GM19238 (cell line): ENCODE measurements around the gene KCNAB2.
A peak's percentile ranks its signal among the peaks of the same experiment; 100 is the strongest.

Experiments used
- DNase-seq: peaks from one replicate; pipeline ENCODE4 v3.0.0; 2011; ENCODE audit warnings: low spot score; ENCODE audit not compliant: insufficient read length

KCNAB2 gene

DNA sequence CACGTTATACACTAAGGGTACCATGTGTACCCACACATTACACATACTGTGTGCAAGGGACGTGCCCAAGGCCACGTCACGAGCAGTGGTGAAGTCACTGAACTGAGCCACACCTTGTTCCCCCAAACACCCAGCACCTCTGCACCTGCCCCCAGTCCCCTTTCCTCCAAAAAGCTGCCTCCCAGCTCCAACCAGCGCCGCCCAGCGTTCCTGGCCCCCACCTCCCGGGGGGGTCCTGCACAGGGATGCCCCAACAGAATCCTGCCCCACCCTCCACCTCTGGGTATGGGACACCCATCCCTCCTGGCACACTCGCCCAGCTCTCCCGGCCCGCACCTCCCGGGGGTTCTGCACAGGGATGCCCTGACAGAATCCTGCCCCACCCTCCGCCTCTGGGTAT lies 80.3 kb downstream of the KCNAB2 start:
- no peak for DNase-seq

GRCh38 chr1:6126521-6127067 lies 80.9 kb downstream of the KCNAB2 start:
- no peak for DNase-seq

DNA sequence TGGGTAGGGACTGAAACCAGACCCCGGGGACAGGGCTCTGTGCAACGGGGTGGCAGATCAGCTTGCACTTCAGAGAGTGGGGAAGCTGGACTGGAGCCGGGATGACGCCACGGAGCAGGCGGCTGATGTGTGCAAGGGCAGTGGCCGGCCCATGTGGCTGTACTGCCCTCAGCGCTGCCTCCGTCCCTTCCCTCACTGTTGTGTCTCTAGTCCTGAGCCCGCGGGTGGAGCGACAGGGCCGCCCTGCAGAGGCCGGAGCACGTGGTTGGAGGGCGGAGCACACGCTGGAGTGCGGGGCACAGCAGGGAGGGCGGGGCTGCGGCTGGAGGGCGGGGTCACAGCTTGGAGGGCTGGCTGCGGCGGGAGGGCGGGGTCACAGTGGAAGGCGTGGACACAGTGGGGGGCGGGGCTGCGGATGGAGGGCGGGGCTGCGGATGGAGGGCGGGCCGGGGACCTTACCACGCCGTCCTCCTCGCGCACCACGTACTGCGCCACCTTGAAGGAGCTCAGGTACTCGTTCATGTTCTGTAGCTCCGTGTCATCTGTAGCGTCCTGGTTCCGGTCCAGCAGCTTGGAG lies 82.0 kb downstream of the KCNAB2 start:
- no peak for DNase-seq

DNA sequence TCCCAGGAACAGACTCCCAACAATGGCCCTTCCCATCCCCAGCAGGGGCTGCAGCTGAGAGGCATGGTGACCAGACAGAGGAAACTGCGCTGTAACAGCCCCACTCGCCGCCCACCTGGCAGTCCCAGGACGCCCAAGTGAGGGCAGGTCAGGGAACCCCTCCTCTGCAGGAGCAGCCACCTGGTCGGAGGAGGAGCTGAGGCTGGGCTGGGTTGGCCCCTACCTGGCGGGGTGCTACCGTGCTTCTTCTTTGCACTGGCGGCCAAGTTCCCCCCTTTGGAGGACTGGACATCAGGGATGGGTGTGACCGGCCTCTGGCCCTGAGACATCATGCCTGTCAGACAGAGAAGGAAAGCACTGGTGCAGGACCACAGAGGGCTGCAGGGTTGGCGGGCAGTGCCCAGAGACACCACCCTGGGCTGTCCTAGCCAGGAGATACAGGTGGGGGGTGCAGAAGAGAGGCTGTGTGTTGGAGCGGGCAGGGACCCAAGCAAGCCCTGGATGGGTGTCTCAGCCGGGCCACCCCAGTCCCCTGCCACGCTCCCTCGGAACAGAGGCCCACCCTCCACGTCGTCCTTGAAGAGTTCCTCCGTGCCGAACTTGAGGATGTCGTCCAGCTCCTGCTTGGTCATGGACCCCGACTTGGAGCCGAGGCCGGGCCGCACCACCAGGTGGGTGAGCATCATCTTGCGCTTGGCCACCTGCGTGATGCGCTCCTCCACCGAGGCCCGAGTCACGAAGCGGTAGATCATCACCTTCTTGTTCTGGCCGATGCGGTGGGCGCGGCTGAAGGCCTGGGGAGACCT lies 82.8 kb downstream of the KCNAB2 start:
- no peak for DNase-seq

DNA sequence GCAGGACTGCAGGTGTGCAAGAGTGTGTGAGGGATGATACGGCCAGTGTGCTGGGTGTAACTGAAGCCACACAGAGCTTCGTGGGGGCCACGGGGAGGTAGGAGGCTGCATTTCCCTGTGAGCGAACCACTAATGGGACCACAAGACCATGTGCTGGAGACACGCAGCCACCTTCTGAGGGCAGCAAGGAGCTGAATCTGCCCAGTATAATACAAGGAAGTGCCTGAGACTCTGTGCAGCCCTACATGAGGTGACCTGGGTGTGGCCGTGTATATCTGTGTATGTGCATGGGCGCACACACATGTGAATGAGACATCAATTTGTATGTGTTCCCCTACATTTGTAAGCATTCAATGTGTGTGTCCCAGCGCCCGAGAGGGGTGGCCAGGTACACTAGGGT lies 83.6 kb downstream of the KCNAB2 start:
- DNase-seq, result no peak

GRCh38 chr1:6130036-6130435 lies 84.3 kb downstream of the KCNAB2 start:
- no peak for DNase-seq

GRCh38 chr1:6130596-6130995 lies 84.9 kb downstream of the KCNAB2 start:
- no peak for DNase-seq

DNA sequence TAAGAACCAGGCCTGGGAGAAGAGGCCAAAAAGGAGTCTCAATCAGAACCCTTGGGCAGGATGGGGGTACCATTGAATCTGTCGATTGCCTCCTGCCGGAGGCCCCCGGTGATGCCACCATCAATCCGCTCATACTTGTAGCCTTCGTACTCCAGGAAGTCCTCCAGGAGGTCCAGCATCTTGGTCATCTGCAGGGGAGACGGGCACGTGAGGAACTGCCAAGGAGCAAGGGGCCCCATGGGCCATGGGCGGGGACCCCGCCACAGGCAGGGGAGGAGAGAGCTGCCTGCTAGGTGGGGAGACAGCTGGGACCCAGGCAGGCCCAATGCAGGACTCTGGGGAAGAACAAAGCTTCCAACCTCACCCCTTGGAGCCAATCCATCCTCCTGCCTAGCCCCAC lies 85.9 kb downstream of the KCNAB2 start:
- DNase-seq, result no peak

GRCh38 chr1:6133146-6133895 lies 87.6 kb downstream of the KCNAB2 start:
- no peak for DNase-seq

- no peak for DNase-seq
Measured at GRCh38 chr1:6134206-6134605, 88.5 kb downstream of the KCNAB2 start.

- no peak for DNase-seq
Measured at GRCh38 chr1:6134741-6135510, 89.2 kb downstream of the KCNAB2 start.

DNA sequence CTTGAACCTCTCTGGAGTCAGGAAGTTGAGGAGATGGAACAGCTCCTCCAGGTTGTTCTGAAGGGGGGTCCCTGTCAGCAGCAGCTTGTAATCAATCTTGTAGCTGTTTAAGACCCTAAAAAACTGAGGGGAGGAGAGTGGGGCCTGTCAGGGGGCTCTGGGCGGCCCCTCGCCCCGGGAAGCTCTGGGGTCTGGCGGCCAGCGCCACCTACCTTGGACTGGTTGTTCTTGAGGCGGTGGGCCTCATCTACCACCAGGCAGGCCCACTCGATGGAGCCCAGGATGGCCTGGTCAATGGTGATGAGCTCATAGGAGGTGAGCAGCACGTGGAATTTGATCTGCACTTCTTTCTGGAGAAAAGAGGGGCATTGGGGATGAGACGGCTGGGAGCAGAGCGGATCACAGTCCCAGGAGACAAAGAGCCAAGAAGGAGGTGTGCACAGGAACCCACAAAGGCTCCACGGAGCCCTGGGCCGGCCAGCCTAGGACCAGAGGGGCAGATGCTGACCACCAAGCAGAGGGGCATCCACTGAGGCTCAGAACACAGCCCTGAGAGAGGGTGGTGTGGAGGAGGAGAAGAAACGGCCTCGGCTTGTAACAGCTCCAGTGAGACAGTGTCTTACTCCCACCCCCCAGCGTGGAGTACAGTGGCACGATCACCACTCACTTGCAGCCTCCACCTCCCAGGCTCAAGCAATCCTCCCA lies 91.0 kb downstream of the KCNAB2 start:
- no peak for DNase-seq

GRCh38 chr1:6137758-6138157 lies 92.1 kb downstream of the KCNAB2 start:
- no peak for DNase-seq

- no peak for DNase-seq
Measured at GRCh38 chr1:6140413-6140812, 94.7 kb downstream of the KCNAB2 start.

DNA sequence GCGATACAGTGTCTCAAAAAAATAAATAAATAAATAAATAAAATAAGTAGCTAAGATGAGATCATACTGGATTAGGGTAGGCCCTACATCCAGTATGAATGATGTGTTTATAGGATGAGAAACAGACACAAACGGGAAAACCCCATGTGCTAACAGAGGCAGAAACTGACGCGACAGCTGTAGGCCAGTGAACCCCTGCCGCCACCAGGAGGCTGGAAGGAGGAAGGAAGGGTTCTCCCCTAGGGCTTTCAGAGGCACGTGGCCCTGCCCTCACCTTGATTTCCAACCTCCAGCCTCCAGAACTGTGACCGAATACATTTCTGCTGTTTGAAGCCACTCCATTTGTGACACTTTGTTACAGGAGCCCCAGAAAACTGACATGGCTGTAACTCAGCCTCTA lies 95.9 kb downstream of the KCNAB2 start:
- DNase-seq, result peak; percentile 44

DNA sequence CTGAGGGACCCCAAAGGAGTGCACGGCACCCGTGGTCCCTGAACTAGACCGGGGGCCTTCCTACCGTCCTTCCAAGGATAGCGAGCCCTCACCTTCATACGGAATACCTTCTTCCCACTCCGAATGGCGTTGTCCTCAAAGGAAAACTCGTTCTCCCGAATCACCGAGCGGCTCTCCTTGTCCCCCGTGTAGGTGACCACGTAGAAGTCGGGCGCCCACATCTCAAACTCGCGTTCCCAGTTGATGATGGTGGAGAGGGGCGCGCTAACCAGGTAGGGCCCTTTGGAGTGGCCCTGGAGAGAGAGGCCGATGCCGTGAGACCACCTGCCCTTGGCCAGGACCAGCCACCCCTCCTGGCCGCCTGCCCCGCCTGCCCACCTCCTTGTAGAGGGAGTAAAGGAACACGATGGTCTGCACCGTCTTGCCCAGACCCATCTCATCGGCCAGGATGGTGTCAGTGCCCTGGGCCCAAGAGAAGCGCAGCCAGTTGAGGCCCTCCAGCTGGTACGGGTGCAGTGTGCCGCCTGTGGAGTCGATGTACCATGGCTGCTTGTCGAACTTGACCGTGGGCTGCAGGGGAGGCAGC lies 96.4 kb downstream of the KCNAB2 start:
- DNase-seq, result no peak

GRCh38 chr1:6142734-6143133 lies 97.0 kb downstream of the KCNAB2 start:
- no peak for DNase-seq

- no peak for DNase-seq
Measured at GRCh38 chr1:6143395-6143794, 97.7 kb downstream of the KCNAB2 start.

DNA sequence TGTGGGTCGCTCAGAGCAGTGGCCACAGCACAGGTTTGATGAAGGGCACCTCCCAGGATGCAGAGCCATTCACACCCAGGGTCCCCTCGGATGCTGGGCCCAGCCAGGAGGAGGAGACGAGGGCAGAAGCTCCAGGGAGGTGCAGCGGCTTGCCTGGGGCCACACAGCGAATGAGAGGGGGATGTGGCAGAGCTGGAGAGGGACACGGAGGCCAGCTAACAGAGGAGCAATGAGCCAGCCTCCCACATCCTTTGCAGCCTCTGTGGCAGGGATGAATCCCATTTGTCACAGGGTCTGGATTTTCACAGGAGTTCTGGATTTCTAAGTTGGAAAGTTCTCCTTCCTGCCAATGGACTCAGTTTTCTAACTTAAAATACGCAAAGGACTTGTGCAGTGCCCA lies 98.5 kb downstream of the KCNAB2 start:
- no peak for DNase-seq

- DNase-seq, result no peak
Measured at GRCh38 chr1:6144647-6145395, 99.1 kb downstream of the KCNAB2 start.
